K562 treated with DMSO at 1 percent for 4 hours (cell line): ENCODE data around the gene ING4. TPM values are rescaled to one million over a fixed set of nuclear protein-coding genes. Genes with fewer than 3 reads are reported as not detected.

Experiments
- total RNA-seq: library from RNA; unstranded; fragments of 300-600 nt; gene quantifications from 2 replicates; pipeline ENCODE4 v1.2.3, GENCODE V29; 2022; ENCODE audit not compliant: insufficient read depth

The ING4 gene
- total RNA-seq = 26.4 and 28.2 TPM in 2 replicates

DNA sequence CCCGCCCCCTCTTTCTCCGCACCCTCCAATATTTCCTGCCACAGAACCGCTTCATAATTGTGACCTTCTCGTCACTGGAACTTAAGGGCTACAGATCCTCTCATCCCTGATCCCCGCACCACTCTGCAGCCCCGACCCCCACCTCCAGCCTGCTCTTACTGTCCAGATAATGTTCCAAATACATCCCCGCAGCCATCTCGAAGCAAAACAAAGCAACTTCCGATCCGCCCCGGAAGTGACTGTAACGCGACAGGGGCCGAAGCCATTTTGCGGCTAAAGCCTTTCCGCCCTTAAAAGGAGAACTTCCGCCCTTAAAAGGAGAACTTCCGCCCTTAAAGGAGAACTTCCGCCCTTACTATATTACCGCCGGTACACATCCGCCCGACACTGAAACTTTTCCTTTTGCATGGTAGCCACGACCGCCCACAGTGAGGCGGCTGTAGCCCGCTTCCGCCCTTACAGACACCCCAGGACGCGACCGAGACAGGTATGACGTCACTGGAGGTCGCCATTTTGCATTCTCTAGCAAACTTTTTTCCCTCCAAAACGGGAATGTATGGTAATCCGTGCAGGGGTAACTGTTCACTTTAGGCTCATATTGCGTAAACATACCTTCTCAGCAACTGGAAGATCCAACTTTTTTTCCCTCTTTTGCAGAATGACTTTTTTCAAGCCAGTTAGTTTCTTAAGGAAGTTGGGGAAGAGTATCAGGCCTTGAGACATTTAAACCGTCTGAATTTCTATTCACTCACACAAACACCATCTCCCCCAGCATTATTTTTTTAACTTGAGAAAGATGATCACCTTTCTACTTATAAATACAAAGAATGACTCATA is at the start of gene ING4:
Gene ING4, minus strand, starts transcription at position 214 of the 837 bp plus-strand sequence. Its CDS starts 18 bp downstream, at position 196.

DNA sequence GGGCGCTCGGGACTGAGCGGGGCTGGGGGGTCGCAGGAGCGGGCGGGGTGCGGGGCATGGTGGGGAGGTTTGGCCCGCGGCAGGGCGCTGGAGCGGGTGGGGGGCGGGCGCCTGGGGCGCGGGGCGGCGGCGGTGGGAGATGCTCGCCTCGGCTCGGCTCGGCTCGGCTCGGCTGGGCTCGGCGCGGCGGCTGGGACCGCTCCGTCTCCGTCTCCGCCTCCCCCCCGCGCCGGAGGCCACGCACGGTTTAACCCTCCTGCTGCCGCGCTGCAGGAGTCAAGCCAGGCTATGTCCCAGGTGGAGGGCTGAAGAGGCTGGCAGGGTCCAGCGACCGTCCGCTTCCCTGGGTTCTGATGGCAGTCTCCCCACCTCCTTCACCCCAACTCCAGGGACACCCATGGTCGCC is 37.7 kb upstream of the ING4 start, which contains the start of gene PIANP:
Gene PIANP, minus strand, starts transcription at position 170 of the 406 bp plus-strand sequence. CDS start 2,754 bp downstream, outside the sequence.

DNA sequence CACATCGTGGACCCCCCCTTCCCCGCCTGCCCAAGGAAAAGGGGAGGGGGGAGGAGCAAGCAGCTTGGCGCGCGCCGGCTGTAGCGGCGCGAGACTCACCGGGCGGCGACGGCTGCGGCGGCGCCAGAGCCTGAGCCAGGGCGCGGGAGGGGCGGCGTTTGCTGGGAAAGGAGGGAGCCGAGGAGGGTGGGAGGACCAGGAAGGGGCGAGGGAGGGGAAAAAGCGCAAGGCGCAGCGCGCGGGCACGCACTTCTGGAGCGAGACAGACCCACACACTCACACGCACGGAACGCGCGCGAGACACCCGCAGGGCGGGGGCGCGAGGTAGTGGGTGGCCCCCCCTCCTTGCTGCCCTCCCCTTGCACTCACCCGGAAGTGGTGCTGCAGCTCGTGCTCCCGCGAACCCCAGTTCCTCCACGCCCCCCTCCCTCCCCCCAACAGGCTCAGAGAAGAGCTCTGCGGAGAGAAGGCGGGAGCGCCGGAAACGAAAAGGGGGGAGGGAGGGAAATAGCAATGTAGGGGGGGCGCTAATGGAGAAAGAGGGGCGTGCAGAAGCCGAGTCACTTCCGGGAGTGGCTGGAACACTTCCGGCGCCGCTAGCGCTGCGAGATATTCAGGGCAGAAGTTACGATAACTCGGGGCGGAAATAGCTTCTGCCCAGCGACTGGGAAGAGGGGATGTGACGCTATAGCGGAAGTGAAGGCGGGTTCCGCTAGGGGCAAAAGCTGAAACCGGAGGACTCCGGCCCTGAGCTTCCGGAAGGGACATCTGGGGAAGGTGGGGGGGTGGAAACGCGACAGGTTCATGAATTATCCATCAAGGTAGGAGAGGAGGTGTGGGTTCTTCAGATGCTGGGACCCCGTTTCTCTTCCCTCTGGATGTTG is 26.3 kb upstream of the ING4 start, which contains the start of gene ZNF384:
Gene ZNF384, minus strand, starts transcription at position 377 of the 884 bp plus-strand sequence. CDS start 9,855 bp downstream, outside the sequence.

DNA sequence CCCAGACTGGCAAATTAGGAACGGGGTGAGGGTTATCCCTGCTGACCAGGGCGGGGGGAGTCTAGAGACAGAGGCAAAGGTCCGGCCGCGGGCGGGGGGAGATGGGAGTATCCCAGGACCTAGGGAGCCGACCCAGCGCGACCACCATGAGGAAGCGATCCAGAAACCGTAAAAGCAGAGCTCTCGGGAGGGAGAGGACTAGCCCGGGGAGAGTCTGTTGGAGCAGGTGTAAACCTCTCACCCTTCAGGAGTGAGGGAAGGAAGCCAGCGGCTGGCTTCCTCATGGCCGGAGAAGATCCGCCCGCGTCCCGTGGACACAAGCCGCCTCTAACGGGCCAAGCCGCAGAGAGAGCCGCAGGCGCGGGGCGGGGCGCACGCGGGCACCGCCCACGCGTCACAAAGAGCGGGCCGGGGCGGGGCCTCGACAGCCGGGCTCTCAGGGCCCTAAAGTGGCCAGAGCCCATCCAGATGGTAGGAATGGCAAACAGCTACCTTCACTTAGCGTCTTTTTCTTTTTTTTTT is 15.8 kb downstream of the ING4 start, which contains the start of gene ACRBP:
Gene ACRBP, minus strand, starts transcription at position 350 of the 522 bp plus-strand sequence. Its CDS starts 66 bp downstream, at position 284.

DNA sequence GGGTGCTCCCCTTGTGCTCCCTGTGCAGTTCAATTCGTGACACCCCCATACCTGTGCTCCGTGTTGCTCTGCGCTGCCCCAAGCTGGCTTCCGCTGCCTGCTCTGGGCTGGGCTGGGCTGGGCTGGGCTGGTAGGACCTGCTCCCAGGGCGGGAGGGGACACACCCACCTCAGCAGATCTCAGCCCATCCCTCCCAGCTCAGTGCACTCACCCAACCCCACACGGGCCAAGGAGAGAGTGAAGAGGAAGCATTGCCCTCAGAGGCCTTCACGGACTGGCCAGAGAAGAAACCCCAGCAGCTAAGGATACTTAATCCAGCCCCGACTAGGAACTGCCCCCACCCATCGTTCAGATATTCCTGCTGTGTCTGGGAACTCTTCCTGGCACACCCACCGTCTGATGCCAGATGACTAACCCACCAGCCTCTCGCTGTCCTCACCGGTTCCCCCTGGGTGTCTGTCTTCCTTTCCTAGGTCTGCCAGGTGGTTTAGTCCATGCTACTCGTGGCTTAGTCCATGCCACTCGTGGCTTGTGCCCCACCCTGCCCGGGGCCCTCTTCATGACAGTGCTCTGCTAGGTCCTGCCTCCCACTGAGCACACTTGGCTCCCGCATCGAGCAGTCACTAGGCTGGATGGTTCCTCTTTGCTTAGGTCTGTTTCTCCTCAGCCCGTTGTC is 26.9 kb downstream of the ING4 start, which contains the start of gene LPAR5:
Gene LPAR5, minus strand, starts transcription at position 104 of the 676 bp plus-strand sequence. CDS start 14,711 bp downstream, outside the sequence.

Other genes with a start within 250 kb of the ING4 start
- not detected in 2 replicates for gene CD27, start 218.2 kb downstream of the ING4 start, total RNA-seq
- 4.2 and 6.5 TPM in 2 replicates for gene TAPBPL, start 211.1 kb downstream of the ING4 start, total RNA-seq
- 7.0 and 7.9 TPM in 2 replicates for gene VAMP1, start 192.4 kb downstream of the ING4 start, total RNA-seq
- gene MRPL51, start 169.9 kb downstream of the ING4 start, total RNA-seq = 77.4 and 89.7 TPM in 2 replicates
- gene NCAPD2, start 169.0 kb downstream of the ING4 start, total RNA-seq = 70.8 and 73.8 TPM in 2 replicates
- gene GAPDH, start 128.6 kb downstream of the ING4 start, total RNA-seq = 2,497 and 2,516 TPM in 2 replicates
- 0.48 TPM in 1 of 2 replicates, not detected in the other for gene IFFO1, start 107.1 kb downstream of the ING4 start, total RNA-seq
- 12.4 and 24.6 TPM in 2 replicates for gene NOP2, start 94.8 kb downstream of the ING4 start, total RNA-seq
- 215 and 222 TPM in 2 replicates for gene CHD4, start 55.7 kb downstream of the ING4 start, total RNA-seq
- 3.5 and 4.3 TPM in 2 replicates for gene LPAR5, start 27.2 kb downstream of the ING4 start, total RNA-seq
- 6.0 and 7.1 TPM in 2 replicates for gene ACRBP, start 15.7 kb downstream of the ING4 start, total RNA-seq
- 25.5 and 32.4 TPM in 2 replicates for gene ZNF384, start 26.3 kb upstream of the ING4 start, total RNA-seq
- gene PIANP, start 37.7 kb upstream of the ING4 start, total RNA-seq = not detected in 2 replicates
- 33.5 and 37.2 TPM in 2 replicates for gene COPS7A, start 60.9 kb upstream of the ING4 start, total RNA-seq
- gene MLF2, start 90.0 kb upstream of the ING4 start, total RNA-seq = 148 and 156 TPM in 2 replicates
- gene PTMS, start 103.2 kb upstream of the ING4 start, total RNA-seq = 322 and 327 TPM in 2 replicates
- 2.2 and 2.8 TPM in 2 replicates for gene LAG3, start 109.4 kb upstream of the ING4 start, total RNA-seq
- gene CD4, start 126.4 kb upstream of the ING4 start, total RNA-seq = not detected in 2 replicates
- 1.8 and 3.1 TPM in 2 replicates for gene GPR162, start 158.7 kb upstream of the ING4 start, total RNA-seq
- 11.9 and 14.1 TPM in 2 replicates for gene P3H3, start 165.3 kb upstream of the ING4 start, total RNA-seq
- gene GNB3, start 177.8 kb upstream of the ING4 start, total RNA-seq = 3.6 and 4.6 TPM in 2 replicates
- gene CDCA3, start 188.2 kb upstream of the ING4 start, total RNA-seq = 20.1 and 29.7 TPM in 2 replicates
- 50.5 and 51.1 TPM in 2 replicates for gene USP5, start 189.0 kb upstream of the ING4 start, total RNA-seq
- 475 and 496 TPM in 2 replicates for gene TPI1, start 204.4 kb upstream of the ING4 start, total RNA-seq
- 2.5 and 5.2 TPM in 2 replicates for gene SPSB2, start 210.2 kb upstream of the ING4 start, total RNA-seq
- gene LRRC23, start 241.7 kb upstream of the ING4 start, total RNA-seq = 4.7 and 5.7 TPM in 2 replicates